ENCODE measurements around the gene CSHL1.

The CSHL1 gene

DNA sequence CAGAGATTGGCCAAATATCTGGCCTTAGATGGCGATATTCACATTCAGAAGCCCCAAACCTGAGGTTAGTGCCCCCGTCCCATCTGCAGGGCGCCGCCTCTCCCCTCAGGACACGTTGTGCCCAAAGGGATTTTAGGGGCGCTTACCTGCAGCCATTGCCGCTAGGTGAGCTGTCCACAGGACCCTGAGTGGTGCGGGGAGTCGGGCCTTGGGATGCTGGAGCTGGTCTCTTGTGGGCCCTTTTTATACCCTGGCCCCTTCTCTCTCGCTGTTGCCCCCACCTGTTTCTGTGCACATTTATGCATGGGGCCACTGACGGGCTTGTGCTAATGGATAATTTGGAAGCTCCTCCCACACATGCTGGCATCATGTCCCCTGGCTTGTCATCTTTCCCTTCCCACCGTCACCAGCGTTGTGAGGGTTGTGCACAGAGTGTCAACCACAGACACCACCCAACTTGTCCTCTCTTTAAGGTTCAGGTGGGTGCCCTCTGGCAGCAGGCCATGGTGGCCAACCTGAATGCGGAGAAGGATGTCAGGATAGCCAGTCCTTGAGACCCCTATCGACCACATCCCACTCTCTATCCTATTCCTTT lies at the start of gene CSHL1:
CSHL1 (minus strand) TSS at position 218 of the 595 bp plus-strand sequence; CDS start at position 156, 62 bp downstream.
- no peak for DNase-seq (ENCODE audit: low read depth, low spot score)

DNA sequence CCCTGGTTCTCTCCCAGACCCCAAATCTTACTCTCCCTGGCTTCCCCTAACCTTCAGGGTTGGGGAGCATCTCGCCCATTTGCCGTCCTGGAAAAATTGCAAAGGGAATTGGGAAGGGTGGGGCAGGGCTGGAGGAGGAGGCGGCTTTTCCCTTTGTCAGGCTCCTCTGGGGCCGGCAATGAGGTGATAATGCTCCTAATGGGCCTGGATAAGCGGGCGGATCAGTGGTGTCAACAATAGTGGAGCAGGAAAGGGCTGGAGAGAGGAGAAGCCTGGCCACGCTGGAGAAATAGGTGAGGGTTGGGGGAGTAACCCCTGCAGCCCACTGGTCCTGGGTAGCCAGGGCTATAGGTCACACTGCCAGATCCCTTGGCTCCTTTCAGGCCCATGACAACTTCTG lies 49.4 kb upstream of the CSHL1 start:
- peak; percentile 63 for DNase-seq (ENCODE audit: low read depth, low spot score)

DNA sequence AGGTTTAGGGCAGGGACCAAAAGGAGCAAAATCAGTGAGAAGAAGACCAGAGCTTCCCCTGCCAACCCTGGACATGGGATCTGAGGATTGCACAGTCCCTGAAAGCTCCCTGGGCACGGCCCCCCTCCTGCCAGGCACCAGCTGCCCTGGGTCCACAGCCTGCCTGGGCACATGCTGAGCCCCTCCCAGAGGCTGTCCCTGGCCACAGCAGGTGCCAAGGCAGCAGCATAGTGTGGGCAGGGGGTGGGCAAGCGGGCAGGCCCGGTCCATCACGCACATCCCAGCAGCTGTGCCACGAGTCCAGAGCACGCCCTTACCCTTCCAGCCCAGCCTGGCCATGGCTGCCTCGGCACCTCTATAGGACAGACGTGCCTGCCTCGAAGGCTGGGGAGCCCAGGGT lies 48.9 kb upstream of the CSHL1 start:
- no peak for DNase-seq (ENCODE audit: low read depth, low spot score)

- no peak for DNase-seq (ENCODE audit: low read depth, low spot score)
Measured at GRCh38 chr17:63956296-63956920, 45.4 kb upstream of the CSHL1 start.

GRCh38 chr17:63955791-63956190 lies 44.7 kb upstream of the CSHL1 start:
- no peak for DNase-seq (ENCODE audit: low read depth, low spot score)

DNA sequence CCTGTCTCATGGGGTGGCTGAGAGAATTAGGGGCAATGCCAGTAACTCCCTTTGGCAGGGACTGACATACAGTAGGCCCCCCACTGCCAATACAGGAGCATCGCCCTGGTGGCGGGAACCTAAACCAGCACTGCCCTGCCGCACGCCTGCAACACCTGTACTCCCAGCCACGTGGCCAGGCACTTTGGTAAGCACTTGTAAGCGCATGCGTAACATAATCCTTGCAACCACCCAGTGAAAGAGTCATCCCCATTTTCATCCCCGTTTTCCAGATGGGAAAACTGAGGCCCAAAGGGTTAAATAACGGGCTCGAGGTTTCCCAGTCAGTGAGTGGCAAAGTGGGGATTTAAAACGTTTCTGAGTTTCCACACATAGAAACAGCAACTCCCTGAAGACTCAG lies 44.2 kb upstream of the CSHL1 start:
- no peak for DNase-seq (ENCODE audit: low read depth, low spot score)

GRCh38 chr17:63954402-63955063 lies 43.5 kb upstream of the CSHL1 start:
- DNase-seq (ENCODE audit: low read depth, low spot score), result no peak

GRCh38 chr17:63950940-63951907 lies 40.2 kb upstream of the CSHL1 start:
- peak; percentile 59 for DNase-seq (ENCODE audit: low read depth, low spot score)

GRCh38 chr17:63949576-63950250 lies 38.7 kb upstream of the CSHL1 start:
- DNase-seq (ENCODE audit: low read depth, low spot score), result no peak

- DNase-seq (ENCODE audit: low read depth, low spot score), result no peak
Measured at GRCh38 chr17:63948521-63948920, 37.5 kb upstream of the CSHL1 start.

GRCh38 chr17:63947711-63948330 lies 36.8 kb upstream of the CSHL1 start:
- DNase-seq (ENCODE audit: low read depth, low spot score), result no peak

DNA sequence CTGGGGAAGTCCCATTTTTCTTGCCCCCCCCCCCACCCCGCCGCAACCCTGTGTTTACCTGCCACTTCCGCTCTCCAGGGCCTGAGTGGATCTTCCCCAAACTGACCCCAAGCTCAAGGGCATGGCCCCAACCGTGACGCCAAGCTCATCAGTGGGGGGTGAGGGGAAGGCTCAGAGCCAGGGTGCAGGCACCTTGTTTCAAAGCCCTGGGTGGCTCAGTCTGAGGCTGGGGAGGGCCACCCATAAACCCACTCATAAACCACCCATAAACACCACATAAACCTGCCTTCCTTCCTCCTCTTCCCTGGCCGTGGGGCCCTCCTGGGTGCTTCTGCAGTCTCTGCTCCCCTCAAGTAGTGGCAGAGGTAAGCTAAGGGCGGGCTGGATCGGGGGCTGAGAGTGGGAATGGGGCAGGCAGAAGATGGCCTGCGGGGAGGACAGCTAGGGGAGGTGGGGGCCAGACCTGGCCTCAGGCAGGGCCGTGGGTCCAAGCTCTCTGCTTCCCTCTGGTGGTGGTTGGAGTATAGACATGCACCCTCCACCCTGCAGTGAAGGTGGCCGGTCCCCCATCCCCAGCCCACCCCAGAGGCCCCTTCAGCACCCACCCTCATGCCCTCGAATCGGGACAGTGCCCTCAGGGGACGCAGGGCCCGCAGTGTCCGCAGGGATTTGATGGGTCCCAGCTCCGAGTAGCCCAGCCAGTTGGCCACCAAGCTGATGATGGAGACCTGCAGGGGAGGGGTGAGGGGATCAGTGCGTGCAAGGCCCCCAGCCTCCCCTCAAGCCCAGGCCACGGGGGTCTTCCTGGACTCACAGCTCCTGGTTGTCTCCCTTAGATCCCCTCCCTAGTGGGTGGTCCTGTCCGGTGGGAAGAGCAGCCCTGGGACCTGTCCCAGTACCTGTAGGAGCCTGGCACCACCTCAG lies 35.6 kb upstream of the CSHL1 start:
- peak; percentile 60 for DNase-seq (ENCODE audit: low read depth, low spot score)

- DNase-seq (ENCODE audit: low read depth, low spot score), result no peak
Measured at GRCh38 chr17:63945784-63946439, 34.9 kb upstream of the CSHL1 start.

GRCh38 chr17:63944736-63945499 lies 33.9 kb upstream of the CSHL1 start:
- no peak for DNase-seq (ENCODE audit: low read depth, low spot score)

- DNase-seq (ENCODE audit: low read depth, low spot score), result no peak
Measured at GRCh38 chr17:63943745-63944144, 32.7 kb upstream of the CSHL1 start.

DNA sequence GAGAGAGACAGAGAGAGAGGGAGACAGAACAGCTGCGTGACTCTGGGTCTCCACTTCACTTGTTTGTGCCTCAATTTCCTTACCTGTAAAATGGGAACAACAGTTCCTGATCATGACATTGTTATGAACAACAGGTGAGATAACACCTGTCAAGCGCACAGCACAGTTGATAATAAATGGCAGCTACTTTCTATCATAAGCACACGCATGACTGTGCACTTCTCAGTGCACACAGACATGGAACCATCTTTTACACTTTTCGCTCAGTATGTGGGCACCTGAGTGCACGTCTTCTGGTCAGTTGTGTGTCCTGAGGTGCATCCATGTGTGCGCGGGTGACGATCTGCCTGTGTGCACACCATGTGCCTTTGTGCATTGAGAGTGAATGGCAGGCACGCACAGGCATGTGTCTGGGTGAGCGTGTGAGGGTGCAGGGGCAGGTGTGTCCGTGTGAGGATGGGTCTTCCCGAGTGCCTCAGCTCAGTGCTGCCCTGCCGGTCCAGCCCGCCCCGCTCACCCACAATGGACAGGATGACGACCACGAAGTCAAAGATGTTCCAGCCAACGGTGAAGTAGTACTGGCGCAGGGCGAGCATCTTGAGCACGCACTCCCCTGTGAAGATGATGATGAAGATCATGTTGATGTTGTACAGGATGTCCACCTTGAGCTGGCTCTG lies 31.4 kb upstream of the CSHL1 start:
- no peak for DNase-seq (ENCODE audit: low read depth, low spot score)

DNA sequence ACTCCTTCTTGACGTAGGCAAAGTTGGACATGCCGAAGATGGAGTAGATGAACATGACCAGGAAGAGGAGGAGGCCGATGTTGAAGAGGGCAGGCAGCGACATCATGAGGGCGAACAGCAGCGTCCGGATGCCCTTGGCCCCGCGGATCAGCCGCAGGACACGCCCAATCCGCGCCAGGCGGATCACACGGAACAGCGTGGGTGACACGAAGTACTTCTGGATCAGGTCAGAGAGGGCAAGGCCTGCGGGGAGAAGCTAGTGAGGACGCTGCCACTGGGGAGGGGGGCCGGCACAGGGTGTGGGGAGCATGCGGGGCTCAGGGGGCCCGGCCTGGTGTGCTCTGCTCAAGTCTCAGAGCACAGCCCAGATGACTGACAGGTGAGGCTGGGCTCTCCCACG lies 30.7 kb upstream of the CSHL1 start:
- no peak for DNase-seq (ENCODE audit: low read depth, low spot score)

- DNase-seq (ENCODE audit: low read depth, low spot score), result no peak
Measured at GRCh38 chr17:63941162-63941561, 30.1 kb upstream of the CSHL1 start.
